ENCODE measurements around the gene TMEM207.

DNA sequence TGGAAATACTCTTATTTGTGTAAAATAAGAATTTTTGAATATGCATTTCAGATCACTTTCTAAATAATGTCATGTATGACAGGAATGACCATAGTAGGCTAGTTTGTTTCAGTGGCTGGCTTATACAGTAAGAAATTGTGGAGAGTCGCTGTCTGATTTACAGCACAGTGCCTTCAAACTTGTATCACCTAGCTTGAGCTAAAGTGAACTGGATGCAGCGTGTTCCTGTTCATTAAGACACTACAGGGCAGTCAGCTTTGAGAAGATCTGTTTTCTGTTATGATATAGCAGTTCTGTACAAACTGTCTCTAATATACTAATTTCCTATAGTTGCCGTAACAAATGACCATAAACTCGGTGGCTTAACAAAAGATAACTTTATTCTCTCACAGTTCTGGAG lies 51.8 kb downstream of the TMEM207 start:
- TF ChIP-seq, protein P1, sequence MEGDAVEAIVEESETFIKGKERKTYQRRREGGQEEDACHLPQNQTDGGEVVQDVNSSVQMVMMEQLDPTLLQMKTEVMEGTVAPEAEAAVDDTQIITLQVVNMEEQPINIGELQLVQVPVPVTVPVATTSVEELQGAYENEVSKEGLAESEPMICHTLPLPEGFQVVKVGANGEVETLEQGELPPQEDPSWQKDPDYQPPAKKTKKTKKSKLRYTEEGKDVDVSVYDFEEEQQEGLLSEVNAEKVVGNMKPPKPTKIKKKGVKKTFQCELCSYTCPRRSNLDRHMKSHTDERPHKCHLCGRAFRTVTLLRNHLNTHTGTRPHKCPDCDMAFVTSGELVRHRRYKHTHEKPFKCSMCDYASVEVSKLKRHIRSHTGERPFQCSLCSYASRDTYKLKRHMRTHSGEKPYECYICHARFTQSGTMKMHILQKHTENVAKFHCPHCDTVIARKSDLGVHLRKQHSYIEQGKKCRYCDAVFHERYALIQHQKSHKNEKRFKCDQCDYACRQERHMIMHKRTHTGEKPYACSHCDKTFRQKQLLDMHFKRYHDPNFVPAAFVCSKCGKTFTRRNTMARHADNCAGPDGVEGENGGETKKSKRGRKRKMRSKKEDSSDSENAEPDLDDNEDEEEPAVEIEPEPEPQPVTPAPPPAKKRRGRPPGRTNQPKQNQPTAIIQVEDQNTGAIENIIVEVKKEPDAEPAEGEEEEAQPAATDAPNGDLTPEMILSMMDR (IDR thresholded peaks at IDR 0.05): no peak
- TF ChIP-seq POLR2A (IDR thresholded peaks at IDR 0.05): no peak

Data from lower leg skin (tissue), 3 donors.